ENCODE results near the gene COG6. TPM values are rescaled to one million over a fixed set of nuclear protein-coding genes. Genes with fewer than 3 reads are reported as not detected.
A peak's percentile ranks its signal among the peaks of the same experiment; 100 is the strongest.

The COG6 gene
- total RNA-seq, 1 donor from 2014 or later: 29.6 TPM

GRCh38 chr13:39684531-39685137, 29.2 kb downstream of the COG6 start:
- CTCF ChIA-PET: interaction anchor here (1.2 to 3.0 kb wide), 9 partner anchors 7 to 1098 kb away, joined by 3 to 52 read pairs (median 4); no protein-coding TSS in a partner anchor
- intact Hi-C loops (cut with micrococcal nuclease): loop anchor here (1.0 to 5.0 kb wide), 4 partner anchors 258 to 1093 kb away; no protein-coding TSS in a partner anchor
- ATAC-seq (ENCODE audit: low read depth) (peak; percentile 28), DNase-seq (no peak)
- Mint-ChIP-seq H3K27ac (no peak overlapping the region), H3K9me3 (no peaks in the 10 kb centered on the region), H3K4me1 (peaks cover 14% of the 10 kb centered on the region), H3K36me3 (ENCODE audit: low read depth) (peaks cover 40% of the 10 kb centered on the region), H3K27me3 (no peaks in the 10 kb centered on the region), H3K4me3 (no peak overlapping the region)
- POLR2A ChIA-PET: no interaction called here
- TF ChIP-seq CTCF (IDR thresholded peaks at IDR 0.05): no peak

GRCh38 chr13:39685652-39686051, 30.2 kb downstream of the COG6 start:
- Mint-ChIP-seq H3K4me3 (no peak overlapping the region), H3K27me3 (no peaks in the 10 kb centered on the region), H3K9me3 (no peaks in the 10 kb centered on the region), H3K27ac (no peak overlapping the region), H3K36me3 (ENCODE audit: low read depth) (peaks cover 34% of the 10 kb centered on the region), H3K4me1 (peaks cover 14% of the 10 kb centered on the region)
- no peak for DNase-seq
- CTCF ChIA-PET: interaction anchor here (0.6 to 3.0 kb wide), 11 partner anchors 8 to 1235 kb away, joined by 3 to 52 read pairs (median 3); no protein-coding TSS in a partner anchor
- no peak for TF ChIP-seq CTCF (IDR thresholded peaks at IDR 0.05)
- POLR2A ChIA-PET: interaction anchor here (1.2 kb wide), 1 partner anchor 647 kb away, joined by 3 read pairs; the partner anchor contains the start of genes NHLRC3 and PROSER1
- intact Hi-C loops (cut with micrococcal nuclease): no loop called here
- ATAC-seq (ENCODE audit: low read depth): no peak

GRCh38 chr13:39688278-39688677, 32.8 kb downstream of the COG6 start:
- H3K27ac Mint-ChIP-seq: peak overlapping the region; percentile 78
- no peak for DNase-seq

GRCh38 chr13:39688699-39689405, 33.4 kb downstream of the COG6 start:
- ATAC-seq (ENCODE audit: low read depth): peak; percentile 64
- intact Hi-C loops (cut with micrococcal nuclease): no loop called here
- H3K36me3 Mint-ChIP-seq (ENCODE audit: low read depth): peaks cover 25% of the 10 kb centered on the region
- H3K27me3 Mint-ChIP-seq: no peaks in the 10 kb centered on the region
- ChIA-PET CTCF (interaction anchor here (1.8 kb wide), 1 partner anchor 994 kb away, joined by 6 read pairs; no protein-coding TSS in a partner anchor), POLR2A (no interaction called here)
- no peaks in the 10 kb centered on the region for H3K9me3 Mint-ChIP-seq
- H3K27ac Mint-ChIP-seq: peak overlapping the region; percentile 78
- no peak for DNase-seq
- TF ChIP-seq CTCF (IDR thresholded peaks at IDR 0.05): no peak
- H3K4me3 Mint-ChIP-seq: peak overlapping the region; percentile 21
- H3K4me1 Mint-ChIP-seq: peaks cover 11% of the 10 kb centered on the region

More at GRCh38 chr13:39688278-39688677, 32.8 kb downstream of the COG6 start:
- H3K27me3 Mint-ChIP-seq: no peaks in the 10 kb centered on the region
- H3K9me3 Mint-ChIP-seq: no peaks in the 10 kb centered on the region
- ATAC-seq (ENCODE audit: low read depth): peak; percentile 45
- peaks cover 25% of the 10 kb centered on the region for H3K36me3 Mint-ChIP-seq (ENCODE audit: low read depth)
- intact Hi-C loops (cut with micrococcal nuclease): no loop called here
- ChIA-PET POLR2A (no interaction called here), CTCF (interaction anchor here (1.8 kb wide), 2 partner anchors 994 to 1089 kb away, joined by 4 to 6 read pairs; no protein-coding TSS in a partner anchor)
- no peak for TF ChIP-seq CTCF (IDR thresholded peaks at IDR 0.05)
- no peak overlapping the region for H3K4me3 Mint-ChIP-seq
- peaks cover 11% of the 10 kb centered on the region for H3K4me1 Mint-ChIP-seq
